ENCODE data around the gene RASA2.

- TF ChIP-seq ZNF277 (CRISPR knock-in tag; IDR thresholded peaks at IDR 0.05; ENCODE audit: borderline replicate concordance), result no peak
- TF ChIP-seq ETV6 (IDR thresholded peaks at IDR 0.05; ENCODE audit: borderline replicate concordance in 1 of 2, low read depth in 2 of 2, low read length in 1 of 2), result no peak
- no peak for TF ChIP-seq ETV6 (CRISPR knock-in tag; IDR thresholded peaks at IDR 0.05; ENCODE audit: borderline replicate concordance)
- TF ChIP-seq FOXM1 (IDR thresholded peaks at IDR 0.05; ENCODE audit: low read depth), result no peak
- no peak for TF ChIP-seq FOXM1 (CRISPR knock-in tag; IDR thresholded peaks at IDR 0.05; ENCODE audit: low read depth)
- TF ChIP-seq ZBTB26 (CRISPR knock-in tag; IDR thresholded peaks at IDR 0.05), result no peak
- TF ChIP-seq POLR2A (conservative IDR thresholded peaks at IDR 0.05), result no peak
- TF ChIP-seq HCFC1 (IDR thresholded peaks at IDR 0.05; ENCODE audit: low read depth, low read length), result no peak
- TF ChIP-seq EZH2 (IDR thresholded peaks at IDR 0.05; ENCODE audit: borderline replicate concordance, low read depth, low read length), result no peak
- TF ChIP-seq BCLAF1 (IDR thresholded peaks at IDR 0.05; ENCODE audit: borderline replicate concordance in 1 of 2, control insufficient read depth in 1 of 2, low read depth in 2 of 2, low read length in 1 of 2), result no peak
- no peak for TF ChIP-seq YBX1 (IDR thresholded peaks at IDR 0.05)
- TF ChIP-seq NCOA4 (IDR thresholded peaks at IDR 0.05; ENCODE audit: partially characterized antibody), result no peak
- TF ChIP-seq HDAC6 (IDR thresholded peaks at IDR 0.05; ENCODE audit: low read depth, low read length), result no peak
Observed at GRCh38 chr3:141561426-141562034, 74.7 kb downstream of the RASA2 start.

All from K562 (cell line).